GM19467 (cell line): ENCODE data around the gene CCDC61.

ENCODE experiments used
- ATAC-seq: cut with Tn5 transposase; IDR thresholded peaks from one replicate; pipeline ENCODE4 v1.9.1; 2021; ENCODE audit warnings: mild to moderate bottlenecking, moderate library complexity; ENCODE audit not compliant: unreplicated experiment

Gene CCDC61, protein sequence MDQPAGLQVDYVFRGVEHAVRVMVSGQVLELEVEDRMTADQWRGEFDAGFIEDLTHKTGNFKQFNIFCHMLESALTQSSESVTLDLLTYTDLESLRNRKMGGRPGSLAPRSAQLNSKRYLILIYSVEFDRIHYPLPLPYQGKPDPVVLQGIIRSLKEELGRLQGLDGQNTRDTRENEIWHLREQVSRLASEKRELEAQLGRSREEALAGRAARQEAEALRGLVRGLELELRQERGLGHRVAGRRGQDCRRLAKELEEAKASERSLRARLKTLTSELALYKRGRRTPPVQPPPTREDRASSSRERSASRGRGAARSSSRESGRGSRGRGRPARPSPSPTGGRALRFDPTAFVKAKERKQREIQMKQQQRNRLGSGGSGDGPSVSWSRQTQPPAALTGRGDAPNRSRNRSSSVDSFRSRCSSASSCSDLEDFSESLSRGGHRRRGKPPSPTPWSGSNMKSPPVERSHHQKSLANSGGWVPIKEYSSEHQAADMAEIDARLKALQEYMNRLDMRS

GRCh38 chr19:45994998-45995714, at the start of gene CCDC61:
Gene CCDC61, plus strand, starts transcription at chr19:45995467. Its CDS starts 7,552 bp downstream, at chr19:46003019.
- peak; percentile 94 for ATAC-seq

GRCh38 chr19:45947926-45948325, 47.3 kb upstream of the CCDC61 start:
- no peak for ATAC-seq

DNA sequence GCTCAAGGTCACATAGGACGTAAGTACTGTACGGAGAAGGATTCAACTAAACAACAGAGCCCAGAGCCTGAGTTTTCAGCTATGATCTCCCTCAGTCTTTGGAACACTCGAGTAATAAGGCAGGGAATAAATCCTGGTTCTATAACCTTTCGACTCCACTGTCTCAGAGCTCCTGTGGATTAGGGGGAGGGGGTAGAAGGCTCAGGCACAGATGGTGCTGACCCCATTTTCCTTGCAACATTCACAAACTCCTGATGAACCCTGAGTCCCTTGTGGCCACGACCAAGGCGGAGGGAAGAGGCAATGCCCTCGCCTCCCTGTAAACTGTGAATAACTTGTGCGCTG, 43.0 kb upstream of the CCDC61 start:
- ATAC-seq, result no peak

DNA sequence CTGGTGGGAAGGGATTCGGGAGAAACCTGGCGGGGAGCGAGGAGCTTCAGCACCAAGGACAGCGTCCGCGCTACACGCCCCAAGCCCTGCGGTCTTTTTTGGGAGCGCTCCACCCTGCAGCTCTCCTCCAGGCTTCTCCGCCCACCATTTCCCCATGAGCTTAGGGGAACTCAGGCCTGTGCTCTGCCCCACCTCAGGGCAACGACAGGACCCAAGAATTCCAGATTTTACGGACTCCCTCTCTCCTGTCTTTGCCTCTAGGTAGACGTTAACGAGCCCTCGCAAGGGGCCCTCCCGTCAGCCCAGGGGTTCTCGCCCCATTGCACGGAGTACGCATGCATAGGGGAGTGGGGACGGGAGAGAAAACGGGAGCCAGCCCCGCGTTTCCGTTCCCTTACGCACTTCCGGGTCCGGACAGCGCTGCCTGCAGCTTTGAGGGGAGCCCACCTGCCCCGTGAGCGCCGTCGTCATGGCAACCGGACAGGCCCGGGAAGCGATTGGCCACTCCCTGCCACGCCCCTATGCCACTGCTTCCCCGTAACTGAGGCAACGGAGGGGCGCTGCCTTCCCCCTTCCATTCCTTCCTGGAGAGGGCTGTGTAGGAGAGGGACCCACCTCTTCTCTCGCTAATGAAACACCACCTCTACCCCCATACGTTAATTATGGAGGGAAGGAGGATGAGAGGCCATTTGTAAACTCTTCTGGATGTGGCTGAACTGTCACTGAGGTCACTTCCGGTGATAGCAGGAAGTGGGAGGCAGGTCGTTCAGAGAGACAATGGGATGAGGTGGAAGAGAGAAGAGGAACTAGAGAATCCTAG, 42.4 kb upstream of the CCDC61 start:
- no peak for ATAC-seq

DNA sequence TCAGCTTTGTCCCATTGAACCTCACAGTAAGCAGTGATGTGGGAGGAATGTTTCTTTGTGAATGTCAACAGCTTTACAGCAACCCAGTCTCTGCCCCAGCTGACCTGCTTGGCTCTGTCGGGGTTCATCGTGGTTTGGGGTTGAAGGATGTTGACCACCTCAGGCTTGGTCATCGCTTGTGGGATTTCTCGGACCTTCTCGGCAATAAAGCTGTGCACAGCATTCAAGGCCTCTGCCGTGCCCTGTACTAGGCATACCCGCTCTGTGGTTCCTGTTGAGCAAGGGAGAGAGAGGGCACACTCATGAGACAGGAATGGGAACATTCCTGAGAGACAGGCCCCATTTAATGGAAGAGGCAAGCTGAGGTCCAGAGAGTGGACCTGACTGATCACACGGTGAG, 41.6 kb upstream of the CCDC61 start:
- no peak for ATAC-seq

DNA sequence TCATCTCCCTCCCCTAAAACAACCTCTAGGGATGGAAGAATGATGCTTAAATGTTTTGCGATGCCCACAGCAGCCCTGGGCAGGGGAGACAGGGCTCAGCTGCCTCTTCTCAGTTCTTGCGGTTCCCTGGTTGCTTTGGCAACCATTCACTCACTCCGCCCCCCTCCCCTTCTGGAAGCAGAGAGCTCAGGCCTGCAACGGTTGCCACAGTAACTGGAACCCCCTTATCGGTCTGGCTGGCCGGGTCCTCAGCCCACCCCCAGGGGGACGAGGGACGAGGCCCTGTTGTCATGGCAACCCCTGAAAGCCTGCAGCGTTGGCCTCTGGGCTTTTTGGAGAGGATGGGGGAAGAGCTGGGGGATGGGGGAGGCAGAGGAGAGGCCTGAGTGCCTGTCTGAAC, 41.1 kb upstream of the CCDC61 start:
- no peak for ATAC-seq

DNA sequence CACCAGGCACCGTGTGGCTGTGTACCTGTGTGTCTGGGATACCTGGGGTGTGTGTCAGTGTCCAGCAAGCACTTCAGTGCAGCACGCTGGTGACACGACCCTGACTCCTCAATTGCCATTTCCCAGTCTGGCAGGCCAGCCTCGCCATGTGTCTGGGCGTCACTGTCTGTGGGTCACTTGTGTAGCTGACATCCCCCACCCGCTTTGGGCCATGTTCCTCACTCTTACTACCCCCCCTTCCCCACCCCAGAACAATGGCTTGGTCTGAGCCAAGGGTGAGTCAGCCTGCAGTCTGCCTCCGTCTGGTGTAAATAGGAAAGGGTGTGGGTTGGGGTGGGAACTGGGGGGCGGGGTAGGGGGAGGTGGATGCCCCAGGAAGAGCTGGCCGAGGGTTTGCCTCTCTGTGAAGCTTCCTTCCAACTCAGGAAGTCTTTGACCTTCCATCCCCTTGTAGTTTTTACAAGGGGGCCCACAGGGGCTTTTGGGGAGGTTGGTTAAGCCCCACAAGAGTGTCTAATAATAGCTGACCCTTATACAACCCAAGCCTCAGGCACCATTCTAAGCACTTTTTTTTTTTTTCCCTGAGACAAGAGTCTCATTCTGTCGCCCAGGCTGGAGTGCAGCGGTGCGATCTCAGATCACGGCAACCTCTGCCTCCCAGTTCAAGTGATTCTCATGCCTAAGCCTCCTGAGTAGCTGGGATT, 39.2 kb upstream of the CCDC61 start:
- ATAC-seq, result no peak

DNA sequence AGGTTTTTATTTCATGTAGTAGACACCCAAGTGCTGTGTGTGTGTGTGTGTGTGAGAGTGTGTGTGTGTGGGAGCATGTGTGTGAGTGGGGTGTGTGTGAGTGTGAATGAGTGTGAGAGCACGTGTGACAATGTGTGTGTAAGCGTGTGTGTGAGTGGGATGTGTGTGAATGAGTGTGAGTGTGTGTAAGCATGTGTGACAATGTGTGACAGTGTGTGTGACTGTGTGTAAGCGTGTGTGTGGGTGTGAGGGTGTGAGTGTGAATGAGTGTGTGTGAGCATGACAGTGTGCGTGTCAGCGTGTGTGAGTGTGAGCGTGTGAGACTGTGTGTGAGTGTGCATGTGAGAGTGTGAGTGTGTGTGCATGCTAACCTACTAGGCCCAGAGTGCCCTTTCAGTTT, 36.9 kb upstream of the CCDC61 start:
- ATAC-seq, result no peak

GRCh38 chr19:45958769-45959516, 36.3 kb upstream of the CCDC61 start:
- no peak for ATAC-seq

GRCh38 chr19:45959517-45960025, 35.7 kb upstream of the CCDC61 start:
- no peak for ATAC-seq

DNA sequence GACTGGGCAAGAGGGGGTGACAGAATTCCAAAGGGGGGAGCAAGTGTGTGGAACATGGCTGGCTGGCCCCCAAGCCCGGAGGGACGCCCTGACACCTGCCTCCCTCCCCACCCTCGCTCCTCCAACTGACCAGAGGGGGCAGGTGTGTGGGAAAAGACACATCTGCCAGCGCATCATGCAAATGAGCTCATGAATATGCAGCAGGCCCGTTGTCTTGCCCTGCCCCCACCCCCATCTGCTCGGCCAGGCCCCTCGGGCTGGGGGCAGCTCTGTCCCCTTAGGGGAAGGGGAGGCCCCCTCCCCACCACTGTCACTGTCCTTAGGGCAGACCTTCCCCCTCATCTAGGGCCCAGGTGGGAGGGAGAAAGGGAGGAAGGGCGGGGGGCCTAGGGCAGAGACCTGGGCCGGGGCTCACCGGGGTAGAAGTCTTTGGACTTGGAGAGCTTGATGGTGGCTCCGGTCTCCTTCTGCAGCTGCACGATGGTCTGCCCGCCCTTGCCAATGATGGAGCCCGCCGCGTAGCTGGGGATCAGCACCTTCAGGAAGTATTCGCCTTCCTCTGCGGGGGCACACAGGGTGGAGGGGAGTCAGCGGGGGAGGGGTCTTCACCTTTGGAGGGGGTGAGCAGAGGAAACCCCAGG, 34.6 kb upstream of the CCDC61 start:
- no peak for ATAC-seq

DNA sequence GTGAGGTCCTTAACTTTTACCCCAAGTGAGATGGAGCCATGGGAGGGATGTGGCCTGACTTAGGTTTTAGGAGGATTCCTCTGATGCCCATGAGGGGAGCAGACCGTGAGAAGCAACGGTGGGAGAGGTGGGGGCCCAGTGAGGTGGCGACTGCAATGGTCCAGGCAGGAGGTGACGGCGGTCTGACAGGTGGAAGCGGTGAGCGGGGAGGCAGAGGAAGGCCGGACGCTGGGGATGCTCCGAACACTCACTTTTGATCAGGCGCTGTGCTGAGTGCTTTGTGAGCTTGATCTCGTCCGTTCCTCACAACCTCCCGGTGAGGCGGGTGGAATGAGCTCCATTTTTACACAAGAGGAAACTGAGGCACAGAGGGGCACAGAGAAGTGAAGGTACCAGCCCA, 33.2 kb upstream of the CCDC61 start:
- no peak for ATAC-seq

- ATAC-seq, result no peak
These were observed 28.0 kb upstream of the CCDC61 start for GRCh38 chr19:45967246-45967645.

GRCh38 chr19:45968626-45969025, 26.6 kb upstream of the CCDC61 start:
- ATAC-seq, result no peak

DNA sequence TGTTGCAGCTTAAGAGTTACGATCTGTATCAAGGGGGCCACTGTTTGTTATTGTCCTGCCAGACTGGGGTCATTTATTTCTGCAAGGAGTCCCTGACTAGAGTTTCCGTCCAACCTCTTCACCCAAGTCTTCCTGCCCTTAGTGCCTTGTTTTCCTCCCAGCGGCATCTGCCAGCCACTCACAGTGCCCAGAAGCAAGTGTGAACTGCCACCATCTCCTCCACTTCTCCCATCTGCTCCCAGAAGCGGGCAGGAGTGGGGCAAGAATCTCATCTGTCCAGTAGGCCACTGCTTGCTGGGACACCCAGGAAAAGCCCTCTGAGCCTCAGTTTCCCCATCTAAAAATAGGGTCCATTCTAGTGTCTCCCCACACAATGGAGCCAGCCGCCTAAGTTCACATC, 25.6 kb upstream of the CCDC61 start:
- no peak for ATAC-seq

DNA sequence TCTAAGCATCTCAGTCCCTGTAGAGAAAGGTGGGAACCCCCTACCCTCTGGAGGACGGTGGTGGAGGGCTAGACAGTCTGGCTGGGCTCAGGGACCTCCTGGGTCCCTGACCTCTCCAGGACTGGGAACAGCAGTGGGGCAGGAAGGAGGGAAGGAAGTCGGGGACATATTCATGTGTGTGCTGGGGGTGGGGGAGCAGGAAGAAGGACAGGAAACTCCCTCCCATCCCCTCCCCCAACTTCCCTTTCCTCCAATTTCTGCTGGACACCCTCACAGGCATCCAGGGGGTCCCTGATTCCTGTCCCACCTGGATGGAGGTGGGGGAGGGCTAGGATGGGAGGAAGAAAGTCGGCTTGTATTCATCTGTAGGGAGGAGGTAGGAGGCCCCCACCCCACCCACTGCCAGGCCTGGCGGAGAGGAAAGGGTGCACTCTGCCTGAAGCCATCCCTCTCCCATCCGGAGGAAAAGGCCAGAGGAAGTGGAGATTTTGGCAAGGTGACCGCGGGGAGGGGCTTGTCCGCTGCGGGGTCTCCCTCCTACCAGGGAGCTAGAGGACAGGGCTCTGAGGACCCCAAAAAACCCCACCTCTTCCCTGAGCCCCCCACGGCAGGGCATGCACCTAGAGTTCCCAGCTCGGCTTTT, 23.9 kb upstream of the CCDC61 start:
- ATAC-seq, result no peak

DNA sequence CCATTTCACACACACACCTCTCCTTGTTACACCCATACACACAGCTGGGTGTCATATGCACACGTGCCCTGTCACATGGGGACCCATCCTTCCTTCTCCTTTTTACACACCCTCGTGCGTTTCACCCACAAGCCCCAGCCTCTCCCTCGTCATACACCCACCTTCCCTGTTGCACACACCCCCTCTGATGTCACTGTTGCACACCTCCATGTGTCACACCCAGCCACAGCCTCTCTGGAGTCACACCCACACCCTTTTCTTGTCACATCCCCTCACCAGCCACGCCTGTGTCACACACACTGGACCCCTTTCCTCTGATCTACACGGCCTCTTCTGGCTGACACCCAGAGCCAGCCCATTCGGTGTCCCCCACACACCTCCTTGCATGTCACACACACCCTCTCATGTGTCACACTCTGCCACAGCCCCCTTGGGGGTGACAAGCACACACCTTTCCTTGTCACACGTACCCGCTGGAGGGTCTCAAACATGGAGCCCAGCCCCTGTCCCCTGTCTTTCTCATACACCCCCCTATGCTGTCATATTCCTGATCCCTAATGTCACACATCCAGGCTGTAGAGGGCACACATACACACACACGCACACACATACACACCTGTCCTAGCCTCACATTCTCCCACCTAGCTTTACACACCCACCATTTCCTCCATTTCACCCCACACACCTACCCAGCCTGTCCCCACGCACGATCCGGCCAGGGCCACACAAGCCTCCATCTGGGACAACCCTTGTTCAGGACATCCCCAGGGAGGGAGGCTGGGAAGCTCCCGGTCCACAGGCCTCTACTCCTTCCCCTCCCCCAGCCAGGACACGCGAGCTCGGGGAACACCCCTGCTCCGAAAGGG, 23.0 kb upstream of the CCDC61 start:
- ATAC-seq, result no peak

DNA sequence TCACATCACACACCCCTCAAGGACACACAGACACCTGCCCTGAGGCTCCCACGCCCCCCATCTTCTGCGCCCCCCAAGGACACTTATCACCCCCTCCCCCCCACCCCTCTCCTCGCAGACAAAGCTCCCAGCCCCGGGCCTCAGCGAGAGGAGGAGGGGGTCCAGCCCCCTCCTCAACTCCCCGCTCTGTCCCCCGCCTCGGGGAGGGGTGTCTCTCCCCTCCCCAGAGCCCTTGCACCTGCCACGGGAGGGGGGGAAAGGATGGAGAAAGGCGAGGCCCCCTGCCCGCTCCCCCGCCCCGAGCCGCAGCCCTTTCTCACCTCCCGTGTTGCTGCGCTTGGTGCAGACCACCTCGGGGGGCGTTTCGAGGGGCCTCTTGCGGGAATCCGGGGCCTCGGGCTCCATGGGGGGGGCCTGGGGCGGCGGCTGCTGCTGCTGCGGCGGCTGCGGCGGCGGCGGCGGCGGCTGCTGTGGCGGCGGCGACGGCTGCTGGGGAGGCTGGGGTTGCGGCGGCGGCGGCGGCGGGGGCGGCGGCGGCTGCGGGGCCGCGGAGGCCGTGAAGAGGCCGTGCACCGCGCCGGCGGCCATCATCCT, 22.2 kb upstream of the CCDC61 start:
- ATAC-seq, result no peak
